GM19452 (cell line): ENCODE data around the gene TADA3.

Experiments used
- ATAC-seq: cut with Tn5 transposase; IDR thresholded peaks from one replicate; pipeline ENCODE4 v1.9.1; 2021; ENCODE audit not compliant: unreplicated experiment

Gene TADA3

DNA sequence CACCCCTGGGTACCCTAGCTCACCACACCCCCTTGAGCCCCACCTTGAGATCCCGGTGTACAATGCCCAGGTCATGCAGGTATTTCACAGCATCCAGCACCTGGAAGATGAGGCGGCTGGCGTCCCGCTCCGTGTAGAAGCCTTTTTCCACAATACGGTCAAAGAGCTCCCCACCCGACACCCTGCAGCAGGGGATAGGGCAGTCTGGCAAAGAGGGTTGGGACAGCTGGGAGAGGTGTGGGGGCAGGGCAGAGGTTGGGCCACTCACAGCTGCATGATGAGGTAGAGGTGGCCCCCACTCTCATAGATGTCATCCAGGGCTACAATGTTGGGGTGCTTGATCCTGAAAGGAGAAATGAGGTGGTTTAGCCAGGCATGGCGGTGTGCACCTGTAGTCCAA lies 29.4 kb downstream of the TADA3 start:
- ATAC-seq = no peak

DNA sequence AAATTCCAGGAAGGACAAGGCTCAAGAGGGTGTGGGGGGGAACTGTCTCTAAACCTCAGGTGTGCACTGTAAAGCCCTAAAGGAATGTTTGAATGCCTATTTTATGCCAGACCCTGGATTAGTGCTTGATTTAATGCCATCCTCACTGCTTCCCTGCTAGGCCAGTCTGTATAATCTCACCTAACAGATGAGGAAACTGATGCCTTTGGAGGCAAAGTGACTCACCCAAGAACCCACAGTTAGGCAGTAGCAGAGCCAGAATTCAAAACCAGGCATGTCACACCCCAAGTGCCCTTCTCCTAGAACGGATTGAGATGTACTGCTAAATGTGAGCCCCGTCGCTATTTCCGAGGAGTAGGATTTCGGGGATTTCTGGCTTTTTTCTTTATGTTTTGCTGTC lies 30.4 kb downstream of the TADA3 start:
- no peak for ATAC-seq

DNA sequence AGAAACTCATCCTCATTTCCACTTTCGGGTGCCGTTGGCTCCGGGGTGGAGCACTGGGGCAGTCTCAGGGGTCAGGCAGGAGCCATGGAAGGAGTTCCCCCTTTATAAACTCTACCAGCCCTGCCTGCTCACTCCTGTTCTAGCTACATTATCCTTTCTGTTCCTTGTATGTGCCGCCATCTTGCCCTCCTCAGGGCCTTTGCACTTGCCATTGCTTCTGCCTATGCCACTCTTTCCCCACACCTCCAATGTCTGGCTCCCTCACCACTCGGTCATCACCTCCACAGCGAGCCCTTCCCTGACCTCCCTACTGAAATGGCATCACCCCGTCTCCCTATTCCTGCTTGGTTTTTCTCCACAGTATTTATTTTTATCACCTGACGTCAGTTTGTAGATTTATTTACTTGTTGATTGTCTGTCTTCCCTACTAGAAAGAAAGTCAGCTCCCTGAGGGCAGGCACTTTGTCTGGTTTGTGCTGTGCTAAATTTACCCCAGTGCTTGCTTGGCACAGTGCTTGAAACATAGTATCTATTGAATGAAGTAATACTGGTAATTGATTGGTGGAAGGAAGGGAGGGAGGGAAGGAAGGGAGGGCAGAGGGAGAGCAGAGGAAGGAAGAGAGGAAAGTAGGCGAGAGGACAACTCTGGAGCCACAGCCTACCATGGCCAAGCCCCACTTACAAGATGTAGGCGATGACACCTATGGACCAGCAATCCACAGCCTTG lies 31.3 kb downstream of the TADA3 start:
- ATAC-seq = no peak

DNA sequence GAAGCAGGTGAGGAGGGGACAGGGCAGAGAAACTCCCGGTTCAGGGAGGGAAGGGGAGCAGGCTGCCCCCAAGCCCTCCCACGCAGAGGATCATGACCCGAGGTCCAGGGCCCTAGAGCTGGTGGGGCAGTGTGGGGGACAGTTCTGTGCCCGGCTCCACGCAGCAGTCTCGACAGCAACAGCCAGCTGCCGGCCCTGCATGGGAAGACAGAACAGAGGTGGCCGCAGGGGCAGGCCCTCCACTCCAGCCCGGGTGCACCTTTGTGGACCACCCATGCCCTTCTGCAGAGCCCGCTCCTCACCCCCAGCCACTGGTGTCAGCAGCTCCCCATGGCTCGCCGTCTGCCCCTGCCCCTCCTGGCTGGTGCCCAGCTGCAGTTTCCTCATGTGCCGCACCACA lies 34.8 kb downstream of the TADA3 start:
- no peak for ATAC-seq

DNA sequence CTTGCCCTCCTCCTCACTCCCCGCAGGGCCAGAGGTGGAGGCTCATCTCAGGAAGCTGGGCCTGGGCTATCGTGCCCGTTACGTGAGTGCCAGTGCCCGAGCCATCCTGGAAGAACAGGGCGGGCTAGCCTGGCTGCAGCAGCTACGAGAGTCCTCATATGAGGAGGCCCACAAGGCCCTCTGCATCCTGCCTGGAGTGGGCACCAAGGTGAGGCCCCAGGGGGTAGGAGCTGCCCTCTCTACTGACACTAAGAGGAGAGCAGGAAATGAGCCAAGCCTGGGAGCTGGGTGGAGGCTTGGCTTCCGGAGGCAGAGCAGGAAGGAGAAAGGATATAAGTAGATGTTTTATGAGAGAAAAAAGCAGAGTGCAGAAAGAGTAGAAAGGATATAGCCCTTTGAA lies 37.6 kb downstream of the TADA3 start:
- ATAC-seq = no peak

DNA sequence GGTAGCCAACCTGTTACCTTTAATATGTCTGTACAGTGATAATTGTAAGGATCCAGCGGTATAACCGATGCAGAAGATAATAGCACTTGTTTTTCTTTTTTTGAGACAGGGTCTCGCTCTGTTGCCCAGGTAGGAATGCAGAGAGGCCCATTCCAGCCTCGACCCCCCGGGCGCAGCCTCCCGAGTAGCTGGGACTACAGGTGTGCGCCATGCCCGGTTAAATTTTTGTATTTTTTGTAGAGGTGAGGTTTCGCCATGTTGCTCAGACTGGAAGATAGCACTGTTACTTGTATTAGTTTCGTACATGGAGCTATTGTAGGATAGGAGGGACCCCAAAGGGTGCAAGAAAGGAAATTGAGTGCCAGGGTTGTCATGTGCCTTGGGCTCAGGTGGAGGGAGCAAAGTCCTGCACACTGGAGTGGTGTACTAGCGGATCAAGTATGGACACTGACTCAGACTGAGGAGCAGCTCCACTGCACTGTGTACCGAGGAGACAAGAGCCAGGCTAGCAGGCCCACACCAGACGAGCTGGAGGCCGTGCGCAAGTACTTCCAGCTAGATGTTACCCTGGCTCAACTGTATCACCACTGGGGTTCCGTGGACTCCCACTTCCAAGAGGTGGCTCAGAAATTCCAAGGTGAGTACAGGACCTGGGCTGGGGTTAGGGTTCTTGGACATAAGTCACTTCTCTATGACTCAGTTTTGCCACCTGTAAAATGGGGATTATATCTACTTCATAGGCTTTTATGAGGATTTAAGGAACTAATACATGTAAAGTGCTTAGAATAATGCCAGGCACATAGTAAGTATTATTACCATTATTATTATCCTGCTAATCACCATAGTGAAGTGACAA lies 41.5 kb downstream of the TADA3 start:
- no peak for ATAC-seq

DNA sequence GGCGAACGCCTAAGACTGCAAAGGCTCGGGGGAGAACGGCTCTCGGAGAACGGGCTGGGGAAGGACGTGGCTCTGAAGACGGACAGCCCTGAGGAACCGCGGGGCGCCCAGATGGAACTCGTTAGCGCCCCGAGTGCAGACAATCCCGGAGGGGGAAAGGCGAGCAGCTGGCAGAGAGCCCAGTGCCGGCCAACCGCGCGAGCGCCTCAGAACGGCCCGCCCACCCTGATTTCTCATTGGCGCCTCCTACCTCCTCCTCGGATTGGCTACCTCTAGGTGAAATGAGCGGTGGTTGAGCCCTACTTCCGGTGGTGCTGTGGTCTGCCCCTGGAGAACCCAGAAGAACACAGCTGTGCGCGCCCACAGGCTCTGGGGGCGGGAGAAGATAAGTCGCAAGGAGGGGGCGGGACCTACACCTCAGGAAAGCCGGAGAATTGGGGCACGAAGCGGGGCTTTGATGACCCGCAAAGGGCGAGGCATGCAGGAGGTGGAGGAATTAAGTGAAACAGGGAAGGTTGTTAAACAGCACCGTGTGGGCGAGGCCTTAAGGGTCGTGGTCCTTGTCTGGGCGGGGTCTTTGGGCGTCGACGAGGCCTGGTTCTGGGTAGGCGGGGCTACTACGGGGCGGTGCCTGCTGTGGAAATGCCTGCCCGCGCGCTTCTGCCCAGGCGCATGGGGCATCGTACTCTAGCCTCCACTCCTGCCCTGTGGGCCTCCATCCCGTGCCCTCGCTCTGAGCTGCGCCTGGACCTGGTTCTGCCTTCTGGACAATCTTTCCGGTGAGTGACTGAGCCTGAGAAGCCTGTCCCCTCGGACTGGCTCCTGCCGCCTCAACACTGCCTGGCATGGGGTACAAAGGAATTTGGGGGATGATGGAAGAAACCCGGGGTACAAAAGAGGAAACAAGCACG lies 42.4 kb downstream of the TADA3 start, which contains the start of gene OGG1:
TSS of gene OGG1 (plus strand) at position 308 of the 911 bp plus-strand sequence. CDS start at position 643, 335 bp downstream.
- peak; percentile 89 for ATAC-seq

DNA sequence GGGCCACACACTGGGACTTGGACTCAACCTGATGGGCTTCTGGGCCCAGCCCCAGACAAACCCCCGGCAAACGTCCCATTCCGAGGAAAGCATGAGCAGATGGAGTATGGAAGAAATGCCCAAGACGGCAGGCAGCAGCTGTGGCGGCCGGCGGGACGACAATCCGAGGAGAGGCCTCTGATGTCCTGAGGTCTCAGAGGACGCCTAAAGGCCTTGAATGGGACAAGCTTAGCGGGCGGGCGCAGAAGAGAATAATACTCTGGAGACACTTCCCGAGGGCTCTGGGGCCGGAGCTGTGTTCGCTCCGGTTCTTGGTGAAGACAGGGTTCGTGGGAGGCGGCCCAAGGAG lies 43.0 kb downstream of the TADA3 start:
- no peak for ATAC-seq

DNA sequence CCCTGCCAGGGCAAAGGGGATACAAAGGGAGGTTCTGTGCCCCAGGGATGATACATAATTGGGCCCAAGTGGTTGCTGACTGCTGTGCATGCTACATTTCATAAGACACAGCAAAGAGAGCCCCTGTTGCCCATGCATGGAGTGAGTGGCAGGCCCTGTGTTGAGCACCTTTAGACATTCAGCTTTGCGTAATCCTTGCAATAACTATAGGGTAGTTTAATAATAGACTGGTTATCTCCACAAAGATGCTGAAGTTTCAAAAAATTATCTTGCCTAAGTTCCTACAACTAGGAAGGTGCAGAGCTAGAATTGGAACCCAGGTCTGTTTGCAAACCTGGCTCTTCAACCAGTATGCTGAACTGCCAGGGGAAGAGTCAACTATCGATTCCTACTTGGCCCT lies 44.2 kb downstream of the TADA3 start:
- ATAC-seq = no peak

DNA sequence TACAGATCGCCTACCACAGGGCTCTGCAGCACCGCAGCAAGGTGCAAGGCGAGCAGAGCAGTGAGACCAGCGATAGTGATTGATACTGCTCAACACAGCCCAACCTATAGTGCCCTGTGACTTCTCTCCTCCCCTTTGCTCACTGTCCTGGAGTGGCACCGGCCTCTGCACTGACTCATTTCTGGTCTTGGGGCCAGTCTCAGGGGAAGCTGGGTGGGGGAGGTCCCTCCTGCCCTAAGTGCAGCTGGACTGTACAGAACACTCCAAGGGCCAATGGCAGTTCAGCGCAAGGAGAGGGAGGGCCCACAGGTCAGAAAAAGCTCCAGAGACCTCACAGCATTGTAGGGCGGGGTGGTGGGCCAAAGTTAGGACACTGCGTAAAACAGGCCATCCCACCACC lies 45.0 kb downstream of the TADA3 start:
- ATAC-seq = no peak

DNA sequence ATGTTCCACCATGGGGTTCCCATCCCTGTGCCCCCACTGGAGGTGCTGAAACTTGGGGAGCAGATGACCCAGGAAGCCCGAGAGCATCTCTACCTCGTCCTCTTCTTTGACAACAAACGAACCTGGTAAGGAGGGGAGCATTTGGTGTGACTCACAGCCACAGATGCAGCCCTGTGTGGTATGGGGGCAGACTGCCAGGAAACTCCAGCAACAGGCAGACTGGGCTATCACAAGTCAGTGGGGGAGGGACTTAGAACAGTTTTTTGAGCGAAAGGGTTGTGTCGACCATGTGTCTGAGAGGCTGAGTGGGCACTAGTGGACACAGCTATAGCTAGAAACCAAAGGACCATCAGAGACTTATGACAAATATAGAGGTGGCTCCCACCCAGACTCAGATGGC lies 45.9 kb downstream of the TADA3 start:
- no peak for ATAC-seq

DNA sequence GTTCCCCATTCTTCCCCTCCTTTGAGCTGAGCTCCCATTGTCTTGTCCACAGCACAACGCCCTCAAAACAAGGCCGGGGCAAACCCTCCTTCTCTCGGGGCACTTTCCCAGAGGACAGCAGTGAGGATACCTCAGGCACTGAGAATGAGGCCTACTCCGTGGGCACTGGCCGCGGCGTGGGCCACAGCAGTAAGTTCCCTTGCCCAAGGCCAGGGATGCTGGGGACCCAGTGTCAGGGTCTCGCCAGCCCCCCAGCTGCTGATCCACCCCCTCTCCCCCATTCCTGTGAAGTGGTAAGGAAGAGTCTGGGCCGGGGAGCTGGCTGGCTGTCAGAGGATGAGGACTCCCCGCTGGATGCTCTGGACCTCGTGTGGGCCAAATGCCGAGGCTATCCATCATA lies 46.8 kb downstream of the TADA3 start:
- ATAC-seq = no peak

DNA sequence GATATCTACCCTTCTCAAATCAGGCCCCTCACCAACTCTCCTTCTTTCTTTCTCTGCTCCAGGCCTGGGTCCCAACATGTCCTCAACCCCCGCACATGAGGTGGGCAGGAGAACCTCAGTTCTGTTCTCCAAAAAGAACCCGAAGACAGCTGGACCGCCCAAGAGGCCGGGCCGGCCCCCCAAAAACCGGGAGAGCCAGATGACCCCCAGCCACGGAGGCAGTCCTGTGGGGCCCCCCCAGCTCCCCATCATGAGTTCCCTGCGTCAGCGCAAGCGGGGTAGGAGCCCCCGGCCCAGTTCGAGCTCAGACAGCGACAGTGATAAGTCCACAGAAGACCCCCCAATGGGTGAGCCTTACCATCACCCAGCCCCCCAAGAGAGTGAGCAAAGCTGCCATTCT lies 48.1 kb downstream of the TADA3 start:
- ATAC-seq = no peak

DNA sequence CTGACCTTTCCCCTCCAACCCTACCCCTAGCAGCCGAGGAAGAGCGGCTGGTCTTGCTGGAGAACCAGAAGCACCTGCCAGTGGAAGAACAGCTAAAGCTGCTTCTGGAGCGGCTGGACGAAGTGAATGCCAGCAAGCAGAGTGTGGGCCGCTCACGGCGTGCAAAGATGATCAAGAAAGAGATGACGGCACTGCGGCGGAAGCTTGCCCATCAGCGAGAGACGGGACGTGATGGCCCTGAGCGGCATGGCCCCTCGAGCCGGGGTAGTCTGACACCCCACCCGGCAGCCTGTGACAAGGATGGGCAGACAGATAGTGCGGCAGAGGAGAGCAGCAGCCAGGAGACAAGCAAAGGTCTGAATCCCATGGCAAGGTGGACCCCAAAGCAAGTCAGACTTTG lies 48.7 kb downstream of the TADA3 start:
- ATAC-seq = no peak

DNA sequence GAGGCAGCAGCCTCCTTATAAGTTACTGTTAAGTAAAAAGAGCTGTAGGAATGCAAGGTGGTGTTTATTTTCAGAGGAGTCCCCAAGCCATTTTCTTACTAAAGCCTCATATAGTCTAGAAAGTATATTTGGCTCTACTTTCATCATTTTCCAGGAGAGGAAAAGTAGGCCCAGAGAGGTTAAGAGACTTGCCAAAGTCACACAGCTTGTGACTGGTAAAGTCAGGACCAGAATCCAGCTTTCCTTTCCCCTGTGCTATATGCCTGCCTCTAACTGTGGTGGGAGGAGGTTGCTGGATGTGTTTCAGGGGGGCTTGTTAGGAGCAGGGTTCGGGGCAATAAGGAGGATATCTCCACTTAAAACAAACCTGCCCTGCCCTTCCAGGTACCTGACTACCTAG lies 49.7 kb downstream of the TADA3 start:
- no peak for ATAC-seq

DNA sequence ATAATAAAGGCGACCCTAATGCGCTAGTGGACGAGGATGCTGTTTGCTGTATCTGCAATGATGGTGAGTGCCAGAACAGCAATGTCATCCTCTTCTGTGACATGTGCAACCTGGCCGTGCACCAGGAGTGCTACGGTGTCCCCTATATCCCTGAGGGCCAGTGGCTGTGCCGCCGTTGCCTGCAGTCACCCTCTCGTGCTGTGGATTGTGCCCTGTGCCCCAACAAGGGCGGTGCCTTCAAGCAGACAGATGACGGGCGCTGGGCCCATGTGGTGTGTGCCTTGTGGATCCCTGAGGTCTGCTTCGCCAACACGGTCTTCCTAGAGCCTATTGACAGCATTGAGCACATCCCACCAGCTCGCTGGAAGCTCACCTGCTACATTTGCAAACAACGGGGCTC lies 53.1 kb downstream of the TADA3 start:
- no peak for ATAC-seq

DNA sequence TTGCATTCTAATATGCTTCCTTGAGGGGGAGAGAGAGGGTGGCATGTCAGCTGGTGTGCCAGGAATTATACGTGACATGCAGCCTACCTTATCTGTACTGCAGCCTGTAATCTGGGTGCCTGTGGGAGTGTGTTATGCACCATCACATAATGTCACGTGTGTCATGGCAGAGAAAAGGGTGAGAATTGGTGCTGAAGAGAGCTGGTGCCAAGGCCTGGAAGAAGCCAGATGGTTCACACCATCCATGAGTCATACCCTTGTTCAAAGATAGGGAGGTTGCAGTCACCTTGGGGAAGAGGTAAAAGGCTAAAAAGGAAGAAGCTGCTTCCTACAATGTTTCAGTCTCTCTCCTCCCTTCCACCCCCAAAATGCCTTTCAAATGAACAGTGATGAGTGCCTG lies 55.4 kb downstream of the TADA3 start:
- ATAC-seq = no peak

DNA sequence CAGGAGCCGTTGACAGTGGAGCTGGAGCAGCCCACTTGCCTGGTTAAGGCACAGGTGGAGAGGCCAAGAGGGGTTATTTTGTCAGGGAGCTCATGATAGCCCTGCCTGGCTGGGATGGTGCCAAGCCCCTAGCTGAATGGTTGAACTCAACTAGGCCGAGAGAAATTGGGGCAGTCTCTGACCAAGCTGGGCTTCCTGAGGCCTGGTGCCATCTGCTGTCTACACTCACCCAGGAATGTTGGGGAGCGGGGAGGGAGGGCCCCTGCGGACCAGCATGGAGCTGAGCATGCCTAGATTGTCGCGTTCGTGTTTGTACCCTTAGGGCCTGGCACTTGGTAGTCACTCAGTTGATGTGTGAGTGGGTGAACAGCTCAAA lies 59.5 kb downstream of the TADA3 start:
- no peak for ATAC-seq

DNA sequence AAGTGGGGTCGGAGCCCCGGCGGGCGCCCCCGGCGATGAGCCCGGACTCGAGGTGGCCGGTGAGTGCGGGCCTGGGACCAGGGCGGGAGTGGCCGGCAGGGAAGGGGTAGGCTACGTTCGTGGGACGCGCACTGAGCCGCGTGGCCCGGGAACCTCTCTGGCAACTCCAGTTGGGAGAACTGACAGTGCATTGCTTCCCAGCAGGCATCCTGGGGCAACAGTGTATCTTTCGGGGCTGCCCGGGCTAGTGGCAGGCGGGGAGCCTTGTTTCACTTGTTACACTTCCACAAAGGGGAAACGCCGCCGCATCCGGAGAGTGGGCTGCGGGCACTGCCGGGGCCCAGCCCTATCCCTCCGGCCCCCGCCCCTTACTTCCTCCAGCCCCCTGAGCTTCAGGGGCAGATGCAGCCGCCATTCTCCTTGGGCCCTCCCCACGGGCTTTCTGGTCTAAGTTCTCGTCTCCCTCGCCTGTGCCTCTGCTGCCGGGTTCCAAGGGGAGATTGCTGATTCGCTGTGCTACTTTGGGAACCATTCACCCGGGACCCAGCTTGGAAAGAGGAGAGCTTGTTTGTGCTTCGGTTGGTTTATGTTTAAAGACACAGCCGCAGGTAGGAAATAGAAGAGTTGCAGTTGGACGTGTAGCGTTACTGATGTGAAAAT lies 60.1 kb downstream of the TADA3 start:
- peak; percentile 6 for ATAC-seq

DNA sequence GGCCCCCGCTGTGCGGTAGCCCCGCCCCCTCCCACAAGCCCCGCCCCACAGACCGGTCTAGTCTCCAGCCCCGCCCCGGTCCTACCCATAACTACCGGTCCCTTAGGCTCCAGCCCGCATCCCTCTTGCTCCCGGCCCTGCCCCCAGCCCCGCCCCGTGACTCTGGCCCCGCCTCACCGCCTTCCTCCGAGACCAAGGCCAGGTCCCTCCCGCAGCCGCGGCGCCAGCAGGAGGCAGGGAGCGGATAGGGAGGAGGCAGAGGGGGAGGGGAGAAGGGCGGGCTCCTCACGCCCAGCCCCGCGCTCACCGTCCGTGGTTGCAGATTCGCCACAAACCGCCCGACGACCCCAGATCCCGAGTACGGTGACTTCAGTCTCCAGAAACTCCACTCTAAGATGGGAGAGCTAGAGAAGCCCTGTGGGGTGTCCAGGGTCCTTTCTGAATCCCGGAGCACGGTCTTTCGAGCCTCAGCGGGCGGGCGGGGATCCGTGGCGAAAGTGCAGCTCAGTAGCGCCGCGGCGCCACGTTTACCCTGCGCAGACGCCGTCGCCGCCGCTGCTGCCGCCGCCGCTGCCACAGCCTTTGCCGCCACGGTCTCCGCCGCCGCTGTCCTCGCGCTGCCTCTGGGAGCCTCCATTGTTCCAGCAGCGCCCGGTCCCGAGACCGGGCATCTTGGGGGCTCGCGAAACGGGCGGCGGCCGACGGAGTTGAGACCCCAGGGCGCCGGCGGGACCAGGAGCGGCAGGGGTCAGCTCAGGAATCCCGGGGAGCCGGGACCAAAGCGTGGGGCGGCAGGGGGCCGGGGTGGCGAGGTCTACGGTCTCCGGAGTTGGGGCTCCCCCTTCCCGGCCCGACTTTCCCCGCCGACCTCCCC lies 60.8 kb downstream of the TADA3 start, which contains the start of gene BRPF1:
TSS of gene BRPF1 (plus strand) at position 530 of the 874 bp plus-strand sequence. CDS start 2,406 bp downstream, outside the sequence.
- ATAC-seq = peak; percentile 83
